Vagina (tissue), 2 donors: Measurements from ENCODE around the gene ACVRL1. TPM values are rescaled to one million over a fixed set of nuclear protein-coding genes. Genes with fewer than 3 reads are reported as not detected.

Source experiments
- DNase-seq, 2 donors: peaks; one replicate each; pipeline ENCODE4 v3.0.0-alpha.2; 2017; ENCODE audit errors: extremely low spot score in 2 of 2
- H3K27ac ChIP-seq: fragments of 200-600 bp; sonication (generic); one replicate; pipeline ENCODE4 v1.5.1; 2019
- H3K27me3 ChIP-seq: fragments of 200-600 bp; sonication (generic); one replicate; pipeline ENCODE4 v1.5.1; 2019
- H3K36me3 ChIP-seq, 2 donors: fragments of 200-600 bp; sonication (generic); one replicate each; pipeline ENCODE4 v1.5.1; 2017 to 2019
- H3K4me1 ChIP-seq: fragments of 200-600 bp; sonication (generic); one replicate; pipeline ENCODE4 v1.5.1; 2019
- H3K4me3 ChIP-seq, 2 donors: fragments of 200-600 bp; sonication (generic); 1 replicate in 1 of 2; 2 replicates in 1 of 2; pipeline ENCODE4 v1.5.1; 2016 to 2019
- H3K9me3 ChIP-seq: fragments of 200-600 bp; sonication (generic); one replicate; pipeline ENCODE4 v1.5.1; 2019
- CTCF ChIP-seq, 3 experiments: fragments of 450-650 bp in 2 of 3; fragments of 200-600 bp in 1 of 3; sonication (generic) in 1 of 3; IDR thresholded peaks; one replicate each; pipeline ENCODE4 v1.5.1; 2017 to 2019; ENCODE audit warnings: antibody characterized with exemption in 3 of 3, mild to moderate bottlenecking in 2 of 3, moderate library complexity in 2 of 3
- POLR2A ChIP-seq, 2 donors: fragments of 450-650 bp; IDR thresholded peaks; one replicate each; pipeline ENCODE4 v1.6.1; 2017; ENCODE audit warnings: antibody characterized with exemption in 2 of 2, mild to moderate bottlenecking in 2 of 2, moderate library complexity in 2 of 2
- POLR2AphosphoS5 ChIP-seq, 2 donors: sonication (generic); formaldehyde crosslinking; IDR thresholded peaks; one replicate each; pipeline ENCODE4 v1.9.0; 2017; ENCODE audit warnings: antibody characterized with exemption in 2 of 2, mild to moderate bottlenecking in 2 of 2, low read depth in 1 of 2; ENCODE audit not compliant: insufficient read depth in 1 of 2
- intact Hi-C: fragments of 100-400 bp; cut with DNase I; formaldehyde crosslinking; loops from one replicate; pipeline ENCODE4 v1.15.1; 2023
- total RNA-seq: library from RNA; depleted of rRNA; stranded (reverse); fragments of >200 nt; gene quantifications from one replicate; pipeline ENCODE4 v1.2.3, GENCODE V29; 2016

The ACVRL1 gene
- total RNA-seq, 1 donor from 2014 or later, result 115 TPM

- H3K4me1 ChIP-seq, result peaks cover 5% of the 10 kb centered on the region
- H3K36me3 ChIP-seq, result no peaks in the 10 kb centered on the region
- H3K4me3 ChIP-seq, result no peak overlapping the region
- TF ChIP-seq POLR2A (IDR thresholded peaks at IDR 0.05), result no peak
- TF ChIP-seq POLR2AphosphoS5 (IDR thresholded peaks at IDR 0.05; ENCODE audit: insufficient read depth in 1 of 2, low read depth in 1 of 2), result no peak
- no peak for TF ChIP-seq CTCF (IDR thresholded peaks at IDR 0.05)
- intact Hi-C loops, result no loop called here
- no peak overlapping the region for H3K27ac ChIP-seq
- H3K9me3 ChIP-seq, result peaks cover 6% of the 10 kb centered on the region
- peak in 1 of 2 donors; percentile 56 for DNase-seq
- H3K27me3 ChIP-seq, result no peaks in the 10 kb centered on the region
Measured at GRCh38 chr12:51947246-51947996, 40.1 kb downstream of the ACVRL1 start.

- peaks cover 6% of the 10 kb centered on the region for H3K9me3 ChIP-seq
- TF ChIP-seq POLR2A (IDR thresholded peaks at IDR 0.05) (no peak), CTCF (IDR thresholded peaks at IDR 0.05) (no peak), POLR2AphosphoS5 (IDR thresholded peaks at IDR 0.05; ENCODE audit: insufficient read depth in 1 of 2, low read depth in 1 of 2) (no peak)
- DNase-seq, result peak in 1 of 2 donors; percentile 64
- no peaks in the 10 kb centered on the region for H3K36me3 ChIP-seq
- intact Hi-C loops, result no loop called here
- no peak overlapping the region for H3K27ac ChIP-seq
- no peaks in the 10 kb centered on the region for H3K27me3 ChIP-seq
- peaks cover 10% of the 10 kb centered on the region for H3K4me1 ChIP-seq
- no peak overlapping the region for H3K4me3 ChIP-seq
Measured at GRCh38 chr12:51948066-51948465, 40.8 kb downstream of the ACVRL1 start.

GRCh38 chr12:51949342-51950030 lies 42.2 kb downstream of the ACVRL1 start:
- Histone ChIP-seq H3K4me1 (peaks cover 24% of the 10 kb centered on the region), H3K27ac (no peak overlapping the region), H3K36me3 (no peaks in the 10 kb centered on the region), H3K9me3 (peaks cover 5% of the 10 kb centered on the region), H3K27me3 (no peaks in the 10 kb centered on the region), H3K4me3 (no peak overlapping the region)
- intact Hi-C loops, result no loop called here
- peak in 1 of 2 donors; percentile 76 for DNase-seq
- no peak for TF ChIP-seq POLR2A (IDR thresholded peaks at IDR 0.05)
- TF ChIP-seq CTCF (IDR thresholded peaks at IDR 0.05), result no peak
- TF ChIP-seq POLR2AphosphoS5 (IDR thresholded peaks at IDR 0.05; ENCODE audit: insufficient read depth in 1 of 2, low read depth in 1 of 2), result no peak

GRCh38 chr12:51950682-51951198 lies 43.4 kb downstream of the ACVRL1 start:
- TF ChIP-seq POLR2AphosphoS5 (IDR thresholded peaks at IDR 0.05; ENCODE audit: insufficient read depth in 1 of 2, low read depth in 1 of 2) (no peak), CTCF (IDR thresholded peaks at IDR 0.05) (no peak), POLR2A (IDR thresholded peaks at IDR 0.05) (no peak)
- intact Hi-C loops, result no loop called here
- H3K4me1 ChIP-seq, result peaks cover 36% of the 10 kb centered on the region
- no peak for DNase-seq
- no peaks in the 10 kb centered on the region for H3K36me3 ChIP-seq
- no peaks in the 10 kb centered on the region for H3K27me3 ChIP-seq
- H3K4me3 ChIP-seq, result peak overlapping the region; percentile 72 to 91
- H3K27ac ChIP-seq, result peak overlapping the region; percentile 74
- H3K9me3 ChIP-seq, result no peaks in the 10 kb centered on the region
